ENCODE results near the gene KIF1B.
A peak's percentile ranks its signal among the peaks of the same experiment; 100 is the strongest.

The KIF1B gene, protein sequence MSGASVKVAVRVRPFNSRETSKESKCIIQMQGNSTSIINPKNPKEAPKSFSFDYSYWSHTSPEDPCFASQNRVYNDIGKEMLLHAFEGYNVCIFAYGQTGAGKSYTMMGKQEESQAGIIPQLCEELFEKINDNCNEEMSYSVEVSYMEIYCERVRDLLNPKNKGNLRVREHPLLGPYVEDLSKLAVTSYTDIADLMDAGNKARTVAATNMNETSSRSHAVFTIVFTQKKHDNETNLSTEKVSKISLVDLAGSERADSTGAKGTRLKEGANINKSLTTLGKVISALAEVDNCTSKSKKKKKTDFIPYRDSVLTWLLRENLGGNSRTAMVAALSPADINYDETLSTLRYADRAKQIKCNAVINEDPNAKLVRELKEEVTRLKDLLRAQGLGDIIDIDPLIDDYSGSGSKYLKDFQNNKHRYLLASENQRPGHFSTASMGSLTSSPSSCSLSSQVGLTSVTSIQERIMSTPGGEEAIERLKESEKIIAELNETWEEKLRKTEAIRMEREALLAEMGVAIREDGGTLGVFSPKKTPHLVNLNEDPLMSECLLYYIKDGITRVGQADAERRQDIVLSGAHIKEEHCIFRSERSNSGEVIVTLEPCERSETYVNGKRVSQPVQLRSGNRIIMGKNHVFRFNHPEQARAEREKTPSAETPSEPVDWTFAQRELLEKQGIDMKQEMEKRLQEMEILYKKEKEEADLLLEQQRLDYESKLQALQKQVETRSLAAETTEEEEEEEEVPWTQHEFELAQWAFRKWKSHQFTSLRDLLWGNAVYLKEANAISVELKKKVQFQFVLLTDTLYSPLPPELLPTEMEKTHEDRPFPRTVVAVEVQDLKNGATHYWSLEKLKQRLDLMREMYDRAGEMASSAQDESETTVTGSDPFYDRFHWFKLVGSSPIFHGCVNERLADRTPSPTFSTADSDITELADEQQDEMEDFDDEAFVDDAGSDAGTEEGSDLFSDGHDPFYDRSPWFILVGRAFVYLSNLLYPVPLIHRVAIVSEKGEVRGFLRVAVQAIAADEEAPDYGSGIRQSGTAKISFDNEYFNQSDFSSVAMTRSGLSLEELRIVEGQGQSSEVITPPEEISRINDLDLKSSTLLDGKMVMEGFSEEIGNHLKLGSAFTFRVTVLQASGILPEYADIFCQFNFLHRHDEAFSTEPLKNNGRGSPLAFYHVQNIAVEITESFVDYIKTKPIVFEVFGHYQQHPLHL (N-terminal part only)

DNA sequence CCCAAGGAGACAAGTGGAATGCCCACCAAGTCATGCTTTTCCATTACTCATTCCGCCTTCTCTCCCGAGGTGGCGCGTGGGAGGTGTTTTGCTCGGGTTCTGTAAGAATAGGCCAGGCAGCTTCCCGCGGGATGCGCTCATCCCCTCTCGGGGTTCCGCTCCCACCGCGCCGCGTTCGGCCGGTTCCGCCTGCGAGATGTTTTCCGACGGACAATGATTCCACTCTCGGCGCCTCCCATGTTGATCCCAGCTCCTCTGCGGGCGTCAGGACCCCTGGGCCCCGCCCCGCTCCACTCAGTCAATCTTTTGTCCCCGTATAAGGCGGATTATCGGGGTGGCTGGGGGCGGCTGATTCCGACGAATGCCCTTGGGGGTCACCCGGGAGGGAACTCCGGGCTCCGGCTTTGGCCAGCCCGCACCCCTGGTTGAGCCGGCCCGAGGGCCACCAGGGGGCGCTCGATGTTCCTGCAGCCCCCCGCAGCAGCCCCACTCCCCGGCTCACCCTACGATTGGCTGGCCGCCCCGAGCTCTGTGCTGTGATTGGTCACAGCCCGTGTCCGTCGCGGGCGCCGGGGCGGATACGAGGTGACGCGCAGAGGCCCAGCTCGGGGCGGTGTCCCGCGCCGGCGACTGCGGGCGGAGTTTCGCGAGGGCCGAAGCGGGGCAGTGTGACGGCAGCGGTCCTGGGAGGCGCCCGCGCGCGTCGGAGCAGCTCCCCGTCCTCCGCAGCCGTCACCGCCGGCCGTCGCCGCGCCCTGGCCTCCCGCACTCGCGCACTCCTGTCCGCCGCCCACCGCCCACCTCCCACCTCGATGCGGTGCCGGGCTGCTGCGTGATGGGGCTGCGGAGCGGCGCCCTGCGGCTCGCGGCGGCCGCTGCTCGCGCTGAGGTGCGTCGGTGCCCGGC is at the start of gene KIF1B:
Gene KIF1B, plus strand, starts transcription at position 666 of the 906 bp plus-strand sequence. CDS start 21,759 bp downstream, outside the sequence.
- peak; percentile 98 for DNase-seq (ENCODE audit: insufficient read length, low spot score)
- FAIRE-seq: peak; percentile 44

DNA sequence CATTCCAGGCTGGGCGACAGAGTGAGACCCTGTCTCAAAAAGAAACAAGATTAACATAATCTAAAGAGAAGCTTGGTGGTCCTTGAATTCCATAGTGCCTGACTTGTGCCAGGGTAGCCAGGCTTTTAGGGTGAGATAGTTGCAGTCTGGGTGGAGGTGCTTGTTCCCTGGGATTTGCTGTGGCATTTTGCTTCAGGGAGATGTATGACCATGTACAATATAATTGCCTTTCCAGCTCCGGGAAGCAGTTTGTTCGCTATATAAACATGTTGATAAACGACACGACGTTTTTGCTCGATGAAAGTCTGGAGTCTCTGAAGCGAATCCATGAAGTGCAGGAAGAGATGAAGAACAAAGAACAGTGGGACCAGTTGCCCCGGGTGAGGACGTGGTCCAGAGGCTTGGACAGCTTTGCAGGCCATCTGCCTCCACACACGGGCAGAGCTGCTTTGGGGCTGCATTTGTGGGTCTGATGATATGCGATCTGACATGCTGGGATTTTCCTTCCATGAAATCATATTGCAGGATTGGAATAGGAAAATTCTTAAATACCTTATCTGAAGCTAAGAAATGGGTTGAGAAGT is 49.4 kb upstream of the KIF1B start:
- DNase-seq (ENCODE audit: insufficient read length, low spot score) (no peak), FAIRE-seq (no peak)

DNA sequence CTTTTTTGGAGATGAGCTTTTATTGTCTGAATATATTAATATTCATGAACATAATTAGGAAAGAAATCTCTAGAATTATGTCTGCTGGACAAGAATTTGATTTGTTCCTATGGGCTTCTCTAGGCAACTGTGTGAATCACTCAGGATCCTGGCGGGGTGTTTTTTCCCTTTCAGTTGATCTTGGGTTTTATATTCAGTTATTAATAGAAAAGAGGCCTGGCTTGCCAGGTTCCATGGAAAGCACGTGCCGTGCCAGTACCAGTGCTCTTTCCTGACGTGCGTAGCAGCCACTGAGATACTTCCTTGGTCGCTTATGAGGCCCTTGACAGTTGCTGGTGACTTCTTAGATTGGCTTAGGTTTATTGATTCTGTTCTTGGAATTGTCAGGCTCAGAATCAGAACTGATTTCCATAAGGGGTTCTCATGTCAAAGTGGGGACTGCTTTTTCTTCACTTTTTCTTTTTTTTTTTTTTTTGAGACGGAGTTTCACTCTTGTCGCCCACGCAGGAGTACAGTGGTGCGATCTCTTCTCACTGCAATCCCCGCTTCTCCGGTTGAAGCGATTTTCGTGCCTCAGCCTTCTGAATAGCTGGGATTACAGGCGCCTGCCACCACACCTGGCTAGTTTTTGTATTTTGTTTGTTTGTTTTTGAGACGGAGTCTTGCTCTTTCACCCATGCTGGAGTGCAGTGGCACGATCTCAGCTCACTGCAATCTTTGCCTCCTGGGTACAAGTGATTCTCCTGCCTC is 48.7 kb upstream of the KIF1B start:
- no peak for DNase-seq (ENCODE audit: insufficient read length, low spot score)
- FAIRE-seq: no peak

DNA sequence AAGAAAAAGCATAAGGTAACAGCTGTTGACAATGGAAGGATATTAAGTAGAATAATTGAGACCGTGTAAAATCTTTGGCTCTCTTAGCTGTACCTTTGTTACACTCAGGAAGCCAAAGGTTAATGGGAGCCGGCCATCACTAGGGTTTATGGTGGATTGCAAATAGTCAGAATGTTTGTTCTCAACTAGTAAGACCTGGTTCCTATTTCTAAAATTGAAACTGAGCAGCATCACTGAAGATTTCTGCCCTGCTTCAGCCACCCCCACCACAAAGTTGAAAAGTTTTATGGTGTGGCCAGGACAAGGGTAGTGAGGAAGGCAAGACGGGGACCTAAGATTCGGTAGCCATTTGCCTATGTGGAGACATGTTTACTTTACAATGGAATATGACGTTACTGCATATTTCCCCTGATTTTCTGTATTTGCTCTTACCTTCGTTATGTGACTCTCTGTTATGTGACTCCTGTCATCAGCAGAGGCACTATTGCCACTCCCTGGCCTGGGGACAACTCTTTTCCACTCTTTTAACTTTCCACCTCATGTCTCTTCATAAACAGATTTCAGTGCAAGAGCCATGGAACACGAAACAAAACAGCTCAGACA is 41.4 kb upstream of the KIF1B start:
- FAIRE-seq: no peak
- no peak for DNase-seq (ENCODE audit: insufficient read length, low spot score)

DNA sequence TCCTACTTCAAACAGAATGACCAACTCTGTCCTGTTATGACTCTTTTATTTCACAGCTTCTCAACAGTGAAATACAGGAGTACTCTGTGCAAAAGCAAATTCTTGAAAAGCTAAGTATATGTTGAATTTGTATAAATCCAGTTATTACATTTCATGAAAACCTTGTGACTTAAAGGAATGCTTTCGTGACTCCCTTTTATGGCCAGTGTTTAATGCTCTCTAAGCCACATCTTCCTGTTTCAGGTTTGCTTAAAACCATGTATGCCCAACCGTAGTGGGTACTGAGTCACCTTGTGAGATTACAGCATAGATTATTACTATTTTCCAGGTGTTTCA is 40.2 kb upstream of the KIF1B start:
- no peak for DNase-seq (ENCODE audit: insufficient read length, low spot score)
- no peak for FAIRE-seq

DNA sequence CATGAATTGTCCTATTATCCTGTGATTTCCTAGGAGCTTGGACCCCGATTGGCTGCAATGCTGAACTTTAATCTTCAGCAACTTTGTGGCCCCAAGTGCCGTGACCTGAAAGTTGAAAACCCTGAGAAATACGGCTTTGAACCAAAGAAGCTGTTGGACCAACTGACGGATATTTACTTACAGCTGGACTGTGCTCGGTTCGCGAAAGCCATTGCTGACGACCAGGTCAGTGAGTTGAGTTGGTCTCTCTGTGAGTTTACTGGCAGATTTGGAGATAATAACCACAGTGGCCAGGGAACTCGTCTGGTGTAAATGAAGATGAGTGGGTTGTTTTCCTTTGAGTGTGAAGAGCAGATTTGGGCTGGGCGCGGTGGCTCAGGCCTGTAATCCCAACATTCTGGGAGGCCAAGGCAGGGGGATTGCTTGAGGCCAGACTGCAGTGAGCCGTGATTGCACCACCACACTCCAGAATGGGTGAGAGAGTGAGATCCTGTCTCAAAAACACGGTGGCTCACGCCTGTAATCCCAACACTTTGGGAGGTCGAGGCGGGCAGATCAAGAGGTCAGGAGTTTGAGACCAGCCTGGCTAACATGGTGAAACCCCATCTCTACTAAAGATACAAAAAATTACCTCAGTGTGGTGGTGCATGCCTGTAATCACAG is 39.1 kb upstream of the KIF1B start:
- FAIRE-seq (no peak), DNase-seq (ENCODE audit: insufficient read length, low spot score) (no peak)

DNA sequence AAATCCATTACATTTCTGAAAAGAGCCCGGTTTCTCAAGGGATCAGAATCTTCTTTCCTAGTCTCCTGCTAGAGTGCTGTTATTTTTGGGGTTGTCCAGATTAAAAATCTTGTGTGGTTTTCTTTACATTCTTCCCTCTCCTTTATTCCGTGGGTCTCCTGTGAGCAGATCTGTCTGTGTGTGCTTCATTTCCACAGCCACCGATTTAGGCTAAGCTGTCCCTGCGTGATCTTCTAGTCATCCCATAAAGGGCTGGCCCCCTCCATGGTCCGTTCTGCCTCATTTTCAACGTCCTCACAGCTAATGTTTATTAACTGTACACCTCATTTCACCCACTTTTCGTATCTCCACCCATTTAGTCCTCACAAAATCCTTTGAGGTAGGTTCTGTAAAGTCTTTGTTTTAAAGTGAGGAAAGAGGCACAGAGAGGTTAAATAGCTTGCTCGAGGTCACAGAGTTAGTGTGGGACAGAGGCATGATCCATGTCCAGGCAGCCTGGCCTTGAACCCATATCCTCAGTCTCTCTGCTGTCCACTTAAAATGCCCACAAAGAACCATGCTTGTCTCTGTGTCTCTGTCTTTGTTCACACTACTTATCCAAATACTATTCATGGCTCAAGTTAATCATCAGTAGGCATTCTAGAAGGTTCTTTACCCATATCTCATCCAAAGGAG is 38.2 kb upstream of the KIF1B start:
- FAIRE-seq: no peak

DNA sequence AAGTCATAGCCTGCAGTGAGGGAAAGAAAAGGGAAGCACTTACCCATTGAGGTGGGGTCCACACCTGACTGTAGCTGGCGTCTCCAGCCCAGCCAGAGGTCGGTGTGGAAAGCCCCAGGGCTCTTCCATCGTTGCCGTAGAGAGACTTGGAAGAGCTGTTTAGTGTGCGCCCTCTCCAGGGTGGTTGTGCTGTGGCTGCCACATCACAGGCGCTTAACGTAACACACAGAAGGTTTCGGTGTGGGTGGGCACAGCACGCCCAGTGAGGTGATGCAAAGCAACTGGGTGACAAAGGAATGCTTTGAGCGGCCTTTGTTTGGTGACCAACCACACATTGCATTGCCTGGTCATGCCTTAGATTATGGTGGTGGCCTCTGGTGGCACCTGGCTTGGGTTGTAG is 36.8 kb upstream of the KIF1B start:
- DNase-seq (ENCODE audit: insufficient read length, low spot score) (no peak), FAIRE-seq (no peak)

More for the DNA sequence above, 38.2 kb upstream of the KIF1B start:
- no peak for DNase-seq (ENCODE audit: insufficient read length, low spot score)

DNA sequence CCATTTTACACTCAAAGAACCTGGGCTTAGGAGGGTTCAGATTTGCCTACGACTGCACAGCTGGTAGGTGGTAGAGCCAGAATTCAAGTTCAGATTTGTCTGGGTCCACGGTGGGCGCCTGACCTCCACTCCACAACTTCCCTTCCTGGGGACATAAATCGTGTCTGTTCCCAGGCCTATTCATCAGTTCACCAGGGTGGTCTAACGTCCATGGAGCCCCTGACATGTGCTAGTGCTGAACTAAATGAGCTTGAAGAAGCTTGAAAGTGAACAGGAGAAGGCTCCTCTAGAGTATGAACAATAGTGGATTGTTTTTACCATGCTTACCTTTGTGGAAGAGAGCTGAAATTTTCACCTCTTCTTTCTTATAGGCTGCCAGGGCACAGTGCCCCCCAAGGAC is 32.5 kb upstream of the KIF1B start:
- FAIRE-seq (no peak), DNase-seq (ENCODE audit: insufficient read length, low spot score) (no peak)

DNA sequence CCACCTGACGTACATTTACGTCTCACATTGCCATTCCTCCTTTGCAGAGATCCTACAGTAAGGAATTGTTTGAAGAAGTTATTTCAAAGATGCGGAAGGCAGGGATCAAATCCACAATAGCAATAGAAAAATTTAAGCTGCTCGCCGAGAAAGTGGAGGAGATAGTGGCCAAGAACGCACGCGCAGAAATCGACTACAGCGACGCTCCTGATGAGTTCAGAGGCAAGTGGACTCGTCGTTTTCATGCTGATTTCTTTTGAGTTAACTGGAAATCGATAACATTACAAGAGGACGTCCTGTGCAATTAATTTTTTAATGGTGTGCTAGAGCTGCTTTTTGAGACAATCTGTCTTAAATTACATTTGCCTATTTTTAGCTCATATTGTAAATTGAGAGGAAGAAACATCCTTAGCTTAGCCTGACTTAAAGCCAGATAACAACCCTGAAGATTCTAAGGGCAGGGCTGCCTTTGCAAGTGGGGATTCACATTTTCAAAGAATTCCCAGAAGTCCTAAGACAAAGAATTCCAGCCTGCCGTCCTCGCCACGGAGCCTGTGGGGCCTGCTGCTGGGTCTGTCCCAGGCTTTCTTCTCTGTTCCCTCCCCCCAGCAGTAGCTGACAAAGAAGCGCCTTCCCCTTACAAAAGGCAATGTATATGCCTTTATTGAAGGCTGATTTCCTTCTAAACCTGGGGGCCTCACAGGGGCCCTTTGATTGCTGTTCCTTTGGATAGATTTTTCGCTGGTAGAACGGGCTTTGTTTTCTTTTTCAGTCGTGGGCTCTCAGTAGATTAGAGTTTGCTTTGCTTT is 31.6 kb upstream of the KIF1B start:
- FAIRE-seq (no peak), DNase-seq (ENCODE audit: insufficient read length, low spot score) (no peak)

DNA sequence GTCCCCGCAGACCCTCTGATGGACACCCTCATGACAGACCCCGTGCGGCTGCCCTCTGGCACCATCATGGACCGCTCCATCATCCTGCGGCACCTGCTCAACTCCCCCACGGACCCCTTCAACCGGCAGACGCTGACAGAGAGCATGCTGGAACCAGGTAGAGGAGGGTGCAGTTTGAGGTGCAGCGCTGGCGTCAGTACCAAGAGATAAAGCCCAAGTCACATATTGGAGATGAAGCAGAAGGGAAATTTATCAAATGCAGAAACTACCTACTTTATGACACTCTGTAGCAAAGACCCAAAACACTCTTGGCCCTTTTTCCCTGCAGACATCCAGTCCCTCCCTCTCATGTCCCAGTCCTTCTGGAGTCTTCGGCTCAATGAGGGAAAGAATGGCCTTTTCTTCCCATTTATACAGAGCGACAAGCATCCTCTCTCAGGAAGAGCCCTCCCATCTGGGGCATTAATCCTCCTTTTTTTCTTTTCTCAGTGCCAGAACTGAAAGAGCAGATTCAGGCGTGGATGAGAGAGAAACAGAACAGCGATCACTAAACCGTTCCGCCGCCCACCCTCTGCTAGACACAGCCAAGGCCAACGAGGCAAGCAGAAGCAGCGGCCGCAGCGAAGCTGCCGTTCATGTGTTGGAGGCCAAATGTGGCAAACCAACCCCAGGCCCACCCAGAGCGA is 30.8 kb upstream of the KIF1B start:
- FAIRE-seq (no peak), DNase-seq (ENCODE audit: insufficient read length, low spot score) (no peak)

DNA sequence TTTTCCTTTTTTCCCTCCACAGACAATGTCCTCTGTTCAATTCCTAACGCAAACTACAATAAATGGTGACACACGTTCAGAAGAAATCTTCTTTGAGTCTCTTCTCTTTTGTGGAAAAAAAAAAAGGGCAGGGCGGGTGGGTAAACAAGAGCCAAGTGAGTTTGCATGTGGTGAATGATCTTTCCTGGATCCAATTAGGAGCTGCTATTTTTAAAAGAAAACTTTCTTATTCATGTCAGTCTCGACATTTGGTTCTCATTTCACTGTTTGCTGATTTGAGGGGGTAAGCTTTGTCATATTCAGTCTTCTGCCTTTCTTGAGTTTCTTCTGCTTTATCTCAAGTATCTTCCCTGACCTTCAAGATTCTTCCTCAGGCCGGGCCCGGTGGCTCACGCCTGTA is 29.2 kb upstream of the KIF1B start:
- DNase-seq (ENCODE audit: insufficient read length, low spot score) (no peak), FAIRE-seq (no peak)

DNA sequence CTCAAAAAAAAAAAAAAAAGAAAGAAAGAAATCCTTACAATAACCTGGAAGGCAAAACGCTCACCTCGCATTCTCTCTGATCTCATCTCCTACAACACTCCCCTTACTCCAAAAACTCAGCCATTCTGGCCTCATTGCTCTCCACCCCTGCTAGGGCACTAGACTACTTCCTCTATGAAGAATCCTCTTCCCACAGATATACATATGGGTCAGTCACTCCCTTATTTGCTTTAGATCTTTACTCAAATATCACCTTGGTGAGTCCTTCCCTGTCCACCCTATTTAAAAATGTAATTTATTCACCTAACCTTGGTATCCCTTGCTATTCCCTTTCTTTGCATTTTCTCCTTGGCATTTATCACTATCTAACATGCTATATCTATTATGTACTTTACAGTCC is 24.6 kb upstream of the KIF1B start:
- FAIRE-seq: no peak
- DNase-seq (ENCODE audit: insufficient read length, low spot score): no peak

DNA sequence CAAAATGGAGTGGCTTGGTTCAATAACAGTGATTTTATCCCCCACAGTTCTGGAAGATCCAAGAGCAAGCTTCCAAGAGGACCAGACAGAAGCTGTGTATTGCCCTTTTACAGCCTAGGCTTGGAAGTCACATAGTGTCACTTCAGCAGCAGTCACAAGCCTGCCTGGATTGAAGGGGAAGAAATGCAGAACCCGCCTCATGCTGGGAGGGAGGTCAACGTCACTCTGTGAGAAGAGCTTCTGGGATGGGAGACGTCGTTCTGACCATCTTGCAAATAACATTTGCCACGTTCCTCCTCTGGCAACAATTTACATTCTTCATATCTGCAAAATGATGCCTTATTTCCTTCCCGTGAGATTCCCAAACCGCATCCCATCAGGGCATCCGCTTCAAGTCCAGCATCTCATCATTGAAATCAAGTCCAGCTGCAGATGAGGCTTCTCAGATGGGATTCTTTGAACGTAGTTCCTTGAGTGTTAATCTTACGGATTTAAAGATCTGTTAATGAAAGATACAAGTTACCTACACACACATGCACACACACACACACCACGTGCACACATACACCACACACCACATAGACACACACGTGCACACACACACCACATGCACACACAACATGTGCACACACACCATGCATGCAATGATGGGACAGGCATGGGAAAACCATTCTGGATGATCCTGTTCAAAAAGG is 23.9 kb upstream of the KIF1B start:
- FAIRE-seq (peak; percentile 76), DNase-seq (ENCODE audit: insufficient read length, low spot score) (no peak)

DNA sequence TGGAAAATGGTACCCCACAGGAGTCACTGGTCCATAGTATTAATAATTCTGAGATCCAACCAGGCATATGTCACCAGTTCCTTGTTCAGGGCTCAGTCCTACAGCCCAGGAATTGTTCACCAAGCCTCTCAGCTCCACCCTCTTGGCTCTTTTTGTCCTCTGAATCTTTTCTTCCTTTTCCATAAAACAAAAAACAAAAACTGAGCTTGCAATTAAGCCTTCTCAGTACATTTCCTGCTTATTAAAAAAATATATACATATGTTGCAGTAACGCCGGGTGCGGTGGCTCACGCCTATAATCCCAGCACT is 23.4 kb upstream of the KIF1B start:
- FAIRE-seq (no peak), DNase-seq (ENCODE audit: insufficient read length, low spot score) (no peak)

DNA sequence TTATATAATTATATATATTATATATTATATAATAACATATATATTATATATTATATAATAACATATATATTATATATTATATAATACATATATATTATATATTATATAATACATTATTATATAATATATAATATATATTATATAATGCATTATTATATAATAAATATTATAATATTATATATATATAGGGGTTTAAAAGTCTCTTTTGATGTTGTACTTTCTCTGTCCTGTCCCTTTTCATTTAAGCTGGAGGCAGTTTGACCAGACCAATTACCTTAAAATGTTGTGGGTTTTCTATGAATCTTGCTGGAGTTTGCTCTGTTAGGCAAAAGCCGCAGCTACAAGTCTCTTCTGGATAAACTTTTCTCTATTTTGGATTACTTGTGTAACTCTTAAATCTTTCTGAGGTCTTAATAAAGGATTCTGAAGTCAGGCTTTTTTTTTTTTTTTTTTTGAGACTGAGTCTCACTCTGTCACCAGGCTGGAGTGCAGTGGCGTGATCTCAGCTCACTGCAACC is 22.2 kb upstream of the KIF1B start:
- FAIRE-seq: no peak
- DNase-seq (ENCODE audit: insufficient read length, low spot score): no peak
